ENCODE data around the gene EVX2.

The EVX2 gene

GRCh38 chr2:176083796-176084261, at the start of gene EVX2:
EVX2 (minus strand) TSS chr2:176083962; CDS start chr2:176083776, 186 bp downstream.
- DNase-seq (ENCODE audit: low read depth, low spot score) = no peak

- DNase-seq (ENCODE audit: low read depth, low spot score) = no peak
Observed at GRCh38 chr2:176133389-176133788, 49.6 kb upstream of the EVX2 start.

GRCh38 chr2:176132205-176133171, 48.7 kb upstream of the EVX2 start:
- no peak for DNase-seq (ENCODE audit: low read depth, low spot score)

- no peak for DNase-seq (ENCODE audit: low read depth, low spot score)
Observed at GRCh38 chr2:176131848-176132158, 48.0 kb upstream of the EVX2 start.

- DNase-seq (ENCODE audit: low read depth, low spot score) = no peak
Observed at GRCh38 chr2:176130957-176131847, 47.4 kb upstream of the EVX2 start.

- DNase-seq (ENCODE audit: low read depth, low spot score) = no peak
Observed at GRCh38 chr2:176130147-176130956, 46.6 kb upstream of the EVX2 start.

- no peak for DNase-seq (ENCODE audit: low read depth, low spot score)
Observed at GRCh38 chr2:176129813-176130146, 46.0 kb upstream of the EVX2 start.

GRCh38 chr2:176128982-176129796, 45.4 kb upstream of the EVX2 start, which contains the start of gene HOXD8:
HOXD8 (plus strand) TSS chr2:176129705; CDS start chr2:176130367, 662 bp downstream.
- no peak for DNase-seq (ENCODE audit: low read depth, low spot score)

- no peak for DNase-seq (ENCODE audit: low read depth, low spot score)
Observed at GRCh38 chr2:176128172-176128981, 44.6 kb upstream of the EVX2 start.

- DNase-seq (ENCODE audit: low read depth, low spot score) = no peak
Observed at GRCh38 chr2:176127774-176128072, 44.0 kb upstream of the EVX2 start.

GRCh38 chr2:176126929-176127773, 43.4 kb upstream of the EVX2 start:
- DNase-seq (ENCODE audit: low read depth, low spot score) = no peak

GRCh38 chr2:176125772-176126054, 42.0 kb upstream of the EVX2 start:
- DNase-seq (ENCODE audit: low read depth, low spot score) = no peak

- no peak for DNase-seq (ENCODE audit: low read depth, low spot score)
Observed at GRCh38 chr2:176124947-176125771, 41.4 kb upstream of the EVX2 start.

- no peak for DNase-seq (ENCODE audit: low read depth, low spot score)
Observed at GRCh38 chr2:176124110-176124946, 40.6 kb upstream of the EVX2 start.

GRCh38 chr2:176123411-176124109, 39.8 kb upstream of the EVX2 start:
- DNase-seq (ENCODE audit: low read depth, low spot score) = no peak

- DNase-seq (ENCODE audit: low read depth, low spot score) = no peak
Observed at GRCh38 chr2:176122683-176123410, 39.1 kb upstream of the EVX2 start, which contains the start of gene HOXD9. HOXD9 (plus strand) TSS chr2:176122719; CDS start chr2:176122769, 50 bp downstream.

All from brain pericyte (primary cell).